HUES6 (cell line): Measurements from ENCODE around the gene DTNB.
"Not testable (repeated sequence)": the region's sequence is repeated elsewhere in the genome, so short reads cannot be mapped to it uniquely, and the experiment has no call there.

Source experiments
- H3K27ac ChIP-seq: 2 replicates; pipeline ENCODE4 v1.7.0; 2013; ENCODE audit warnings: low read depth, mild to moderate bottlenecking, low read length, inconsistent platforms
- H3K27me3 ChIP-seq: 2 replicates; pipeline ENCODE4 v1.6.1; 2013; ENCODE audit warnings: low read length; ENCODE audit not compliant: control insufficient read depth, insufficient read depth
- H3K36me3 ChIP-seq: 2 replicates; pipeline ENCODE4 v1.6.1; 2013; ENCODE audit warnings: low read length; ENCODE audit not compliant: control insufficient read depth, insufficient read depth
- H3K4me1 ChIP-seq: 2 replicates; pipeline ENCODE4 v1.6.1; 2013; ENCODE audit warnings: low read length; ENCODE audit not compliant: control insufficient read depth, insufficient read depth
- H3K4me3 ChIP-seq: 2 replicates; pipeline ENCODE4 v1.5.1; 2013; ENCODE audit warnings: low read depth, low read length
- H3K9ac ChIP-seq: one replicate; pipeline ENCODE4 v1.6.1; 2013; ENCODE audit warnings: mild to moderate bottlenecking, low read length
- H3K9me3 ChIP-seq: 2 replicates; pipeline ENCODE4 v1.6.1; 2013; ENCODE audit warnings: low read depth, low read length; ENCODE audit not compliant: control insufficient read depth, insufficient read depth

DTNB gene

DNA sequence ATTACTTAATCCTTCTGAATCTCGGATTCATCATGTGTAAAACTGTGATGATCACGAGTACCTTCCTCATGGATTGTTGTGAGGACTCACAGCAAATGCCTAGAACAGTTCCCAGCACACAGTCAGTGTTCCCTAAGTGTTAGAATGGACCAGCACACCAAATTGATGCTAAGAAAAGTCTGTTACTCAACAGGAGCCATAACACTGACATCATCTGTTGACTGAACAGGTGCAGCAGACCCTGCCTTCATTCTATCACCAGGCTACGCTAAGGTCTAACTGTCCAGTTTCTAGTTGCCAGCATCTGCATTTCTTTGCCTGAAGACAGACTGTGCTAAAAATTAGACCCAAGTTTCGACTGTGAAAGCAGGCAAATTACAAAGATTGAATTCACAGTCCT is 18.6 kb downstream of the DTNB start:
- H3K4me1 ChIP-seq = no peaks in the 10 kb centered on the region
- H3K9ac ChIP-seq = no peak overlapping the region
- no peaks in the 10 kb centered on the region for H3K27me3 ChIP-seq
- H3K9me3 ChIP-seq = no peaks in the 10 kb centered on the region
- no peak overlapping the region for H3K27ac ChIP-seq
- H3K36me3 ChIP-seq = peaks cover 13% of the 10 kb centered on the region
- no peak overlapping the region for H3K4me3 ChIP-seq

- Histone ChIP-seq H3K36me3 (peaks cover 16% of the 10 kb centered on the region), H3K9me3 (no peaks in the 10 kb centered on the region), H3K4me1 (no peaks in the 10 kb centered on the region), H3K4me3 (no peak overlapping the region), H3K27me3 (no peaks in the 10 kb centered on the region), H3K27ac (no peak overlapping the region), H3K9ac (no peak overlapping the region)
Observed at GRCh38 chr2:25651782-25652455, 21.5 kb downstream of the DTNB start.

DNA sequence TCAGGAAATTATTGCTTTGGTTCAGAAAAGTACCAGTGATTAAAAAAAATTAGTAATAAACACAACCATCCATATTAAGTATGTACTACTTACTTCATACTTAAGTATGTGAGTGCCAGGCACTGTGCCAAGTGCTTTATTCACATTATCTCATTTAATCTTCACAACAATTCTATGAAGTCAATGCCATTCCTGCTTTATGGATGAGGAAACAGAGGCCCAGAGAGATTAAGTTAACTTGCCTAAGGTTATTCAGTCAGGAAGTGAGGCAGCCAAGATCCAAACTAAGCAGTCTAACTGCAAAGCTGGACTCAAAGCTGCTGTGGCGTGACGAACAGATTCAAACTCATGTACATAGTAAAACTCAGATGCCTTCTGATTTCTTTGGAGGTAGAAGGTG is 22.3 kb downstream of the DTNB start:
- no peaks in the 10 kb centered on the region for H3K4me1 ChIP-seq
- H3K9me3 ChIP-seq = no peaks in the 10 kb centered on the region
- H3K4me3 ChIP-seq = no peak overlapping the region
- no peaks in the 10 kb centered on the region for H3K27me3 ChIP-seq
- no peak overlapping the region for H3K9ac ChIP-seq
- H3K27ac ChIP-seq = no peak overlapping the region
- H3K36me3 ChIP-seq = peaks cover 16% of the 10 kb centered on the region

- H3K36me3 ChIP-seq = peaks cover 16% of the 10 kb centered on the region
- H3K27ac ChIP-seq = no peak overlapping the region
- no peak overlapping the region for H3K9ac ChIP-seq
- H3K9me3 ChIP-seq = no peaks in the 10 kb centered on the region
- no peak overlapping the region for H3K4me3 ChIP-seq
- no peaks in the 10 kb centered on the region for H3K27me3 ChIP-seq
- H3K4me1 ChIP-seq = no peaks in the 10 kb centered on the region
Observed at GRCh38 chr2:25650256-25650655, 23.1 kb downstream of the DTNB start.

DNA sequence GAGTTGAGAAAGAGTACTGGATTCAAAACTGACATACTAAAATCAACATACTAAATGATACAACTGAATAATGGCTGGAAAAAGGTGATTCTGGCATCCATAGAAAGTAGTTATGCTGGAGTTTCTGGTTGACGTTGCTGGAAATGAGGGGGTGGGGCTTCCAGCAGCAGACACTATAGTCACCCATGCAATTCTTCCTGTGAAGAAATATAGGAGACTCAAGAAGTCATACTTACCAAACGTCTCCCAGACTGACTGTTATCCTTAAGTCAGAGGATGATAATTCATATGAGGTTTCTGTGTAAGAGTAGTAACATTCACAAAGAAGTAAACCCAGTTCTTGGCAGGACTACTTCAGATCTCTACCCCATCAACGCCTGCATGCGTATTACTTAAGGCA is 23.6 kb downstream of the DTNB start:
- Histone ChIP-seq H3K9me3 (no peaks in the 10 kb centered on the region), H3K9ac (no peak overlapping the region), H3K4me1 (no peaks in the 10 kb centered on the region), H3K27ac (no peak overlapping the region), H3K4me3 (no peak overlapping the region), H3K27me3 (no peaks in the 10 kb centered on the region), H3K36me3 (peaks cover 16% of the 10 kb centered on the region)

GRCh38 chr2:25642298-25642697 is 31.1 kb downstream of the DTNB start:
- Histone ChIP-seq H3K4me3 (no peak overlapping the region), H3K27me3 (no peaks in the 10 kb centered on the region), H3K4me1 (no peaks in the 10 kb centered on the region), H3K27ac (no peak overlapping the region), H3K36me3 (no peaks in the 10 kb centered on the region), H3K9me3 (no peaks in the 10 kb centered on the region), H3K9ac (no peak overlapping the region)

DNA sequence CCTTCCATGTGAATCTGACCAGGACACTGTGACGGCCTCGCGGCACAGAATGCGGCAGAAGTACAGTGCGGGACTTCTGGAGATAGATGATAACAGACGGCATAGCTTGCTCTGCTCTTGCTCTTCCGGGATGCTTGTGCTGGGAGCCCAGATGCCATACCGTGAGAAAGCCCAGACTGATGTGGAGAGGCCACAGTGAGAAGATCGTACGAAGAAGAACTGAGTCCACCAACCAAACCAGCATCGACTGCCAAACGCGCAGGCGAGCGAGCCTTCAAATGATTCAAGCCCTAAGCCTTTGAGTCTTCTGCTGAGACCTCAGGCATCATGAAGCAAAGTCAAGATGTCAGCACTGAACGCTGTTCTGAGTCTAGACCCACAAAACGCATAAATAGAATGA is 33.7 kb downstream of the DTNB start:
- no peaks in the 10 kb centered on the region for H3K4me1 ChIP-seq
- H3K4me3 ChIP-seq = no peak overlapping the region
- no peaks in the 10 kb centered on the region for H3K36me3 ChIP-seq
- H3K9me3 ChIP-seq = no peaks in the 10 kb centered on the region
- no peaks in the 10 kb centered on the region for H3K27me3 ChIP-seq
- H3K27ac ChIP-seq = no peak overlapping the region
- H3K9ac ChIP-seq = no peak overlapping the region

- Histone ChIP-seq H3K36me3 (no peaks in the 10 kb centered on the region), H3K9ac (no peak overlapping the region), H3K4me1 (no peaks in the 10 kb centered on the region), H3K27ac (no peak overlapping the region), H3K9me3 (no peaks in the 10 kb centered on the region), H3K27me3 (no peaks in the 10 kb centered on the region), H3K4me3 (no peak overlapping the region)
Observed at GRCh38 chr2:25639131-25639530, 34.2 kb downstream of the DTNB start.

- Histone ChIP-seq H3K9ac (no peak overlapping the region), H3K27ac (no peak overlapping the region), H3K4me1 (no peaks in the 10 kb centered on the region), H3K36me3 (no peaks in the 10 kb centered on the region), H3K9me3 (no peaks in the 10 kb centered on the region; the same call in 1 of the 2 replicates), H3K27me3 (no peaks in the 10 kb centered on the region), H3K4me3 (no peak overlapping the region)
Observed at GRCh38 chr2:25635797-25636196, 37.6 kb downstream of the DTNB start.

DNA sequence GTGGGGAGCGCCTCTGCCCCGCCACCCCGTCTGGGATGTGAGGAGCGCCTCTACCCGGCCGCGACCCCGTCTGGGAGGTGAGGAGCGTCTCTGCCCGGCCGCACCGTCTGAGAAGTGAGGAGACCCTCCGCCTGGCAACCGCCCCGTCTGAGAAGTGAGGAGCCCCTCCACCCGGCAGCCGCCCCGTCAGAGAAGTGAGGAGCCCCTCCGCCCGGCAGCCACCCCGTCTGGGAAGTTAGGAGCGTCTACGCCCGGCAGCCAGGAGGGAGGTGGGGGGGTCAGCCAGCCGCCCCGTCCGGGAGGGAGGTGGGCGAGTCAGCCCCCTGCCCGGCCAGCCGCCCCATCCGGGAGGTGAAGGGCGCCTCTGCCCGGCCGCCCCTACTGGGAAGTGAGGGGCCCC is 39.6 kb downstream of the DTNB start:
- H3K4me1 ChIP-seq, H3K27me3 ChIP-seq, H3K27ac ChIP-seq: not testable (repeated sequence)

GRCh38 chr2:25632396-25632795 is 41.0 kb downstream of the DTNB start:
- Histone ChIP-seq H3K4me1 (no peaks in the 10 kb centered on the region), H3K27me3 (no peaks in the 10 kb centered on the region), H3K9me3 (no peaks in the 10 kb centered on the region; the same call in 1 of the 2 replicates), H3K36me3 (peaks cover 9% of the 10 kb centered on the region), H3K4me3 (no peak overlapping the region), H3K27ac (no peak overlapping the region), H3K9ac (no peak overlapping the region)

More for the DNA sequence above, 39.6 kb downstream of the DTNB start:
- not testable (repeated sequence) for H3K4me3 ChIP-seq, H3K9me3 ChIP-seq, H3K36me3 ChIP-seq, H3K9ac ChIP-seq

- Histone ChIP-seq H3K36me3 (peaks cover 27% of the 10 kb centered on the region), H3K9ac (no peak overlapping the region), H3K4me1 (no peaks in the 10 kb centered on the region), H3K9me3 (no peaks in the 10 kb centered on the region), H3K4me3 (no peak overlapping the region), H3K27ac (no peak overlapping the region), H3K27me3 (no peaks in the 10 kb centered on the region)
Observed at GRCh38 chr2:25624635-25625034, 48.7 kb downstream of the DTNB start.
